Esophagus squamous epithelium (tissue), 4 donors: Measurements from ENCODE around the gene AFG3L2.

Experiments used
- CTCF ChIP-seq, 6 experiments: fragments of 450-650 bp in 4 of 6; fragments of 200-600 bp in 2 of 6; sonication (generic) in 2 of 6; IDR thresholded peaks; one replicate each; pipeline ENCODE4 v1.5.1; 2016 to 2019; ENCODE audit warnings: antibody characterized with exemption in 6 of 6, mild to moderate bottlenecking in 4 of 6, moderate library complexity in 4 of 6
- POLR2A ChIP-seq, 4 donors: fragments of 450-650 bp; IDR thresholded peaks; one replicate each; pipeline ENCODE4 v1.6.1; 2017; ENCODE audit warnings: antibody characterized with exemption in 4 of 4, mild to moderate bottlenecking in 4 of 4, moderate library complexity in 3 of 4

GRCh38 chr18:12336887-12337286, 40.1 kb downstream of the AFG3L2 start:
- TF ChIP-seq CTCF (IDR thresholded peaks at IDR 0.05) (no peak), POLR2A (IDR thresholded peaks at IDR 0.05) (no peak)
